ENCODE data around the gene C20orf96. TPM values are rescaled to one million over a fixed set of nuclear protein-coding genes. Genes with fewer than 3 reads are reported as not detected.
"Not testable (repeated sequence)": the region's sequence is repeated elsewhere in the genome, so short reads cannot be mapped to it uniquely, and the experiment has no call there.

Gene C20orf96
- total RNA-seq, 1 donor from 2014 or later: 3.2 TPM

- no peak for DNase-seq
These were observed 63.6 kb downstream of the C20orf96 start, which contains the start of gene DEFB129 for GRCh38 chr20:226958-227357. TSS of gene DEFB129 (plus strand) at chr20:227258. CDS start at chr20:227289, 31 bp downstream.

DNA sequence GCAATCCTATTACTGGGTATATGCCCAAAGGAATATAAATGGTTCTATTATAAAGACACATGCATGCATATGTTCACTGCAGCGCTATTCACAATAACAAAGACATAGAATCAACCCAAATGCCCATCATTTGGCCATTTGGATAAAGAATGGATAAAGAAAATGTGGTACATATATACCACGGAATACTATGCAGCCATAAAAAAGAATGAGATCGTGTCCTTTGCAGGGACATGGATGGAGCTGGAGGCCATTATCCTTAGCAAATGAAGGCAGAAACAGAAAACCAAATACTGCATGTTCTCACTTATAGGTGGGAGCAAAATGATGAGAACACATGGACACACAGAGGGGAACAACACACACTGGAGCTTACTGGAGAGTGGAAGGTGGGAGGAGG, 64.7 kb downstream of the C20orf96 start:
- not testable (repeated sequence) for DNase-seq

- no peak for DNase-seq
These were observed 69.2 kb downstream of the C20orf96 start for GRCh38 chr20:221258-221830.

Other genes with a start within 250 kb of the C20orf96 start
- gene DEFB125, start 203.1 kb downstream of the C20orf96 start, total RNA-seq: not detected in 2 replicates
- gene DEFB126, start 148.2 kb downstream of the C20orf96 start, total RNA-seq: not detected in 2 replicates
- not detected in 2 replicates for gene DEFB127, start 133.3 kb downstream of the C20orf96 start, total RNA-seq
- not detected in 2 replicates for gene DEFB128, start 101.0 kb downstream of the C20orf96 start, total RNA-seq
- not detected in 2 replicates for gene DEFB129, start 63.5 kb downstream of the C20orf96 start, total RNA-seq
- not detected in 2 replicates for gene DEFB132, start 33.0 kb downstream of the C20orf96 start, total RNA-seq
- gene ZCCHC3, start 6.8 kb upstream of the C20orf96 start, total RNA-seq: 18.8 and 23.8 TPM in 2 replicates
- gene SOX12, start 34.8 kb upstream of the C20orf96 start, total RNA-seq: 4.4 and 8.1 TPM in 2 replicates
- 18.0 and 40.2 TPM in 2 replicates for gene NRSN2, start 56.4 kb upstream of the C20orf96 start, total RNA-seq
- gene TRIB3, start 90.0 kb upstream of the C20orf96 start, total RNA-seq: 49.2 and 62.1 TPM in 2 replicates
- gene RBCK1, start 117.5 kb upstream of the C20orf96 start, total RNA-seq: 111 and 116 TPM in 2 replicates
- 30.5 and 33.0 TPM in 2 replicates for gene TBC1D20, start 171.8 kb upstream of the C20orf96 start, total RNA-seq

Measured in dermis blood vessel endothelial cell (primary cell).